ES-I3 (cell line): ENCODE measurements around the gene OTOP2.
"Not testable (repeated sequence)": the region's sequence is repeated elsewhere in the genome, so short reads cannot be mapped to it uniquely, and the experiment has no call there.

Experiments
- H3K36me3 ChIP-seq: 2 replicates; pipeline ENCODE4 v1.6.1; 2013; ENCODE audit warnings: mild to moderate bottlenecking, low read length, control low read depth, moderate library complexity; ENCODE audit not compliant: insufficient read depth
- H3K4me1 ChIP-seq: 2 replicates; pipeline ENCODE4 v1.6.1; 2013; ENCODE audit warnings: mild to moderate bottlenecking, control low read depth, low read length; ENCODE audit not compliant: insufficient read depth
- H3K9ac ChIP-seq: 2 replicates; pipeline ENCODE4 v1.6.1; 2013; ENCODE audit warnings: low read depth, mild to moderate bottlenecking, low read length, moderate library complexity
- H3K9me3 ChIP-seq: 2 replicates; pipeline ENCODE4 v1.6.1; 2013; ENCODE audit warnings: mild to moderate bottlenecking, low read length, moderate library complexity; ENCODE audit not compliant: control insufficient read depth, insufficient read depth

Gene OTOP2

GRCh38 chr17:74960570-74961342, 36.7 kb downstream of the OTOP2 start:
- Histone ChIP-seq H3K9me3 (no peaks in the 10 kb centered on the region), H3K4me1 (no peaks in the 10 kb centered on the region), H3K9ac (no peak overlapping the region), H3K36me3 (no peaks in the 10 kb centered on the region)

GRCh38 chr17:74961657-74962350, 37.7 kb downstream of the OTOP2 start:
- Histone ChIP-seq H3K36me3 (no peaks in the 10 kb centered on the region), H3K4me1 (no peaks in the 10 kb centered on the region), H3K9me3 (no peaks in the 10 kb centered on the region), H3K9ac (no peak overlapping the region)

GRCh38 chr17:74962622-74963394, 38.7 kb downstream of the OTOP2 start:
- Histone ChIP-seq H3K9me3 (no peaks in the 10 kb centered on the region), H3K4me1 (no peaks in the 10 kb centered on the region), H3K36me3 (no peaks in the 10 kb centered on the region), H3K9ac (no peak overlapping the region)

GRCh38 chr17:74963656-74964055, 39.6 kb downstream of the OTOP2 start:
- no peaks in the 10 kb centered on the region for H3K36me3 ChIP-seq
- H3K4me1 ChIP-seq: 0 out of 2 replicates have a peak, but pooled peaks cover 3% of the 10 kb centered on the region
- H3K9ac ChIP-seq: no peak overlapping the region
- no peaks in the 10 kb centered on the region for H3K9me3 ChIP-seq

- H3K36me3 ChIP-seq: no peaks in the 10 kb centered on the region
- no peaks in the 10 kb centered on the region for H3K9me3 ChIP-seq
- no peak overlapping the region for H3K9ac ChIP-seq
- 0 out of 2 replicates have a peak, but pooled peaks cover 4% of the 10 kb centered on the region for H3K4me1 ChIP-seq
Measured at GRCh38 chr17:74964246-74964761, 40.2 kb downstream of the OTOP2 start.

- Histone ChIP-seq H3K4me1 (0 out of 2 replicates have a peak, but pooled peaks cover 4% of the 10 kb centered on the region), H3K9ac (no peak overlapping the region)
Measured at GRCh38 chr17:74964988-74965622, 41.0 kb downstream of the OTOP2 start.

GRCh38 chr17:74968361-74968780, 44.3 kb downstream of the OTOP2 start:
- Histone ChIP-seq H3K9me3 (no peaks in the 10 kb centered on the region), H3K9ac (no peak overlapping the region), H3K36me3 (no peaks in the 10 kb centered on the region), H3K4me1 (0 out of 2 replicates have a peak, but pooled peaks cover 4% of the 10 kb centered on the region)

More at GRCh38 chr17:74964988-74965622, 41.0 kb downstream of the OTOP2 start:
- H3K9me3 ChIP-seq: no peaks in the 10 kb centered on the region
- no peaks in the 10 kb centered on the region for H3K36me3 ChIP-seq

GRCh38 chr17:74969501-74969900, 45.4 kb downstream of the OTOP2 start:
- H3K36me3 ChIP-seq, H3K9me3 ChIP-seq, H3K4me1 ChIP-seq, H3K9ac ChIP-seq: not testable (repeated sequence)

GRCh38 chr17:74970395-74970794, 46.3 kb downstream of the OTOP2 start:
- Histone ChIP-seq H3K36me3 (no peaks in the 10 kb centered on the region), H3K9me3 (no peaks in the 10 kb centered on the region), H3K9ac (no peak overlapping the region), H3K4me1 (0 out of 2 replicates have a peak, but pooled peaks cover 4% of the 10 kb centered on the region)

- Histone ChIP-seq H3K9ac (peak overlapping the region; percentile 74; the same call in 1 of the 2 replicates), H3K4me1 (0 out of 2 replicates have a peak, but pooled peaks cover 4% of the 10 kb centered on the region), H3K36me3 (no peaks in the 10 kb centered on the region), H3K9me3 (no peaks in the 10 kb centered on the region)
Measured at GRCh38 chr17:74971069-74971841, 47.2 kb downstream of the OTOP2 start.

- H3K9me3 ChIP-seq: no peaks in the 10 kb centered on the region
- no peaks in the 10 kb centered on the region for H3K36me3 ChIP-seq
- peak overlapping the region; percentile 74; the same call in 1 of the 2 replicates for H3K9ac ChIP-seq
- H3K4me1 ChIP-seq: 0 out of 2 replicates have a peak, but pooled peaks cover 4% of the 10 kb centered on the region
Measured at GRCh38 chr17:74971842-74972106, 47.7 kb downstream of the OTOP2 start.

GRCh38 chr17:74972107-74972972, 48.3 kb downstream of the OTOP2 start, which contains the start of gene HID1:
Gene HID1, minus strand, starts transcription at chr17:74972759. Its CDS starts 103 bp downstream, at chr17:74972656.
- Histone ChIP-seq H3K9ac (peak within 1 kb of the TSS; percentile 74), H3K4me1 (0 out of 2 replicates have a peak, but pooled peaks cover 4% of the 10 kb centered on the region), H3K9me3 (no peaks in the 10 kb centered on the region), H3K36me3 (no peaks in the 10 kb centered on the region)
